GM10248 (cell line): ENCODE data around the gene USP8.

ENCODE experiments used
- CTCF ChIA-PET: fragments of 300-600 bp; sonication (Branson Sonifier 250); formaldehyde crosslinking; extraction: SDS; loops from one replicate; lab custom pipeline; 2021; ENCODE audit warnings: antibody characterized with exemption; lab: Yijun Ruan, JAX
- POLR2A ChIA-PET: fragments of 350-650 bp; sonication (Branson Sonifier 250); formaldehyde crosslinking; extraction: SDS; loops from one replicate; lab custom pipeline; 2020; ENCODE audit warnings: antibody characterized with exemption; lab: Yijun Ruan, JAX
- DNase-seq: peaks from one replicate; pipeline ENCODE4 v3.0.0; 2012; ENCODE audit errors: extremely low spot score
- TF ChIP-seq, protein P1 (sequence below): IDR thresholded peaks from 2 replicates; pipeline ENCODE4 v1.5.1; 2012; ENCODE audit warnings: mild to moderate bottlenecking, low read depth; ENCODE audit errors: extremely low read depth, missing control alignments, control extremely low read depth

The USP8 gene

DNA sequence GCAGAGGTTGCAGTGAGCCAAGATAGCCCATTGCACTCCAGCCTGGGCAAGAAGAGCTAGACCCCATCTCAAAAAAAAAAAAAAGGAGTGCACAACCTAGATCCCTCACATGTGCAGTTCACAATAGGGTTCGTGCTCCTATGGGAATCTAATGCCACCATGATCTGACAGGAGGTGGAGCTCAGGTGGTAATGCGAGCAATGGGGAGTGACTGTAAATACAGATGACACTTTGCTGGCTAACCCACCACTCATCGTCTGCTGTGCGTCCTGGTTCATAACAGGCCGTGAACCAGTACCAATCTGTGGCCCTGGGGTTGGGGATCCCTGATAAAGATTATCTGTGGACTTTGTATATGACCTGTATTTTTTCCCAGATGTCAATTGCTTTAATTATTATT lies 16.7 kb downstream of the USP8 start:
- POLR2A ChIA-PET: no interaction called here
- CTCF ChIA-PET: interaction anchor here (1.2 kb wide), 2 partner anchors 11 to 16 kb away, joined by 3 read pairs; no protein-coding TSS in a partner anchor

DNA sequence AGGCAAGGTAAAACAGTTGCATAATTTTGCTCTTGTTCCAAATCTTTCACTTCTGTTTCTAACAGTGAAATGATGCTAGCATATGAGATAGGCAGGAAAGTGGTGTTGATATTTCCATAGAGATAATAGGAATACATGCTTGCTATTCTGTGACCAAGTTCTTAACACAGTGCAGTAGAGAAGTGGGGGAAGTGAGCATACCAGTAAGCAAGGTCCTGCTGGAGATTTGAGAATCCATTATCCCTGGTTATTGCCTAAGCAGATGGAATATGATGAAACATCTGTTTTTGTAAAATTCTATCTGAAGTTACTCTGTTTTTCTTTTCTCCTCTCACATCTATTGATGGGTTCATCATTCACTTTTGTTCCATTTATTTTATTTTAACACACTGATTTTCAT lies 28.7 kb downstream of the USP8 start:
- ChIA-PET POLR2A (no interaction called here), CTCF (interaction anchor here (1.3 kb wide), 1 partner anchor 12 kb away, joined by 3 read pairs; no protein-coding TSS in a partner anchor)
- TF ChIP-seq, protein P1, sequence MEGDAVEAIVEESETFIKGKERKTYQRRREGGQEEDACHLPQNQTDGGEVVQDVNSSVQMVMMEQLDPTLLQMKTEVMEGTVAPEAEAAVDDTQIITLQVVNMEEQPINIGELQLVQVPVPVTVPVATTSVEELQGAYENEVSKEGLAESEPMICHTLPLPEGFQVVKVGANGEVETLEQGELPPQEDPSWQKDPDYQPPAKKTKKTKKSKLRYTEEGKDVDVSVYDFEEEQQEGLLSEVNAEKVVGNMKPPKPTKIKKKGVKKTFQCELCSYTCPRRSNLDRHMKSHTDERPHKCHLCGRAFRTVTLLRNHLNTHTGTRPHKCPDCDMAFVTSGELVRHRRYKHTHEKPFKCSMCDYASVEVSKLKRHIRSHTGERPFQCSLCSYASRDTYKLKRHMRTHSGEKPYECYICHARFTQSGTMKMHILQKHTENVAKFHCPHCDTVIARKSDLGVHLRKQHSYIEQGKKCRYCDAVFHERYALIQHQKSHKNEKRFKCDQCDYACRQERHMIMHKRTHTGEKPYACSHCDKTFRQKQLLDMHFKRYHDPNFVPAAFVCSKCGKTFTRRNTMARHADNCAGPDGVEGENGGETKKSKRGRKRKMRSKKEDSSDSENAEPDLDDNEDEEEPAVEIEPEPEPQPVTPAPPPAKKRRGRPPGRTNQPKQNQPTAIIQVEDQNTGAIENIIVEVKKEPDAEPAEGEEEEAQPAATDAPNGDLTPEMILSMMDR: no peak
- DNase-seq: no peak

More for the DNA sequence above, 16.7 kb downstream of the USP8 start:
- DNase-seq: no peak
- TF ChIP-seq, protein P1: no peak

DNA sequence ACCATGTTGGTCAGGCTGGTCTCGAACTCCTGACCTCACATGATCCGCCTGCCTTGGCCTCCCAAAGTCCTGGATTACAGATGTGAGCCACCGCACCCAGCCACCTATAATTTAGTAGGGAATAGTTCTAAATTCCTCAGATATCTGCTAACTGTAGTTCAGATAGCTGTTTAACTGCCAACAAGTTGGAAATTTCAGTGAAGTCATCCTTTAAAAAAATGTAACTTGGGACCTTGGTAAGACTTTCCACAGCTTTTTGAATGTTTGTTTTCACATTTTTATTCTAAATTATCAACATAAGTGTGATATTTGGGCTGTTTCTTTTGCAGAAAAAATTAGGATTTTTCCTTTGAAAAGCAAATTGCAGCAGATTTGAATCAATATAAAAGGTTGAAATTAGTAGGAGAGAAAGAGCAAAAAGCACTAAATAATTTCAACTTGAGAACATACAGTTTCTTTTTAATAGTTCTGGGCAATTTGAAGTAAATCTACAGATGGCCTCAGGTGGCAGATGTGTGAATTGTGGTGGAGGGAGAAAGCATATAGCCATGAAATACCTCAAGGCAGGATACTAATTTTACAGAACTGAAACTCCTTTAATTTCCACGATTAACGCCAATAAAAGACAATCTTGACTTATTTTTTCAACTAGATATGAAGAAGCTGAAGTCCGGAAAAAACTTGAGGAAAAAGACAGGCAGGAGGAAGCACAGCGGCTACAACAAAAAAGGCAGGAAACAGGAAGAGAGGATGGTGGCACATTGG lies 34.3 kb downstream of the USP8 start:
- CTCF ChIA-PET: interaction anchor here (1.4 kb wide), 1 partner anchor 18 kb away, joined by 4 read pairs; no protein-coding TSS in a partner anchor
- TF ChIP-seq, protein P1: no peak
- POLR2A ChIA-PET: no interaction called here
- DNase-seq: no peak

DNA sequence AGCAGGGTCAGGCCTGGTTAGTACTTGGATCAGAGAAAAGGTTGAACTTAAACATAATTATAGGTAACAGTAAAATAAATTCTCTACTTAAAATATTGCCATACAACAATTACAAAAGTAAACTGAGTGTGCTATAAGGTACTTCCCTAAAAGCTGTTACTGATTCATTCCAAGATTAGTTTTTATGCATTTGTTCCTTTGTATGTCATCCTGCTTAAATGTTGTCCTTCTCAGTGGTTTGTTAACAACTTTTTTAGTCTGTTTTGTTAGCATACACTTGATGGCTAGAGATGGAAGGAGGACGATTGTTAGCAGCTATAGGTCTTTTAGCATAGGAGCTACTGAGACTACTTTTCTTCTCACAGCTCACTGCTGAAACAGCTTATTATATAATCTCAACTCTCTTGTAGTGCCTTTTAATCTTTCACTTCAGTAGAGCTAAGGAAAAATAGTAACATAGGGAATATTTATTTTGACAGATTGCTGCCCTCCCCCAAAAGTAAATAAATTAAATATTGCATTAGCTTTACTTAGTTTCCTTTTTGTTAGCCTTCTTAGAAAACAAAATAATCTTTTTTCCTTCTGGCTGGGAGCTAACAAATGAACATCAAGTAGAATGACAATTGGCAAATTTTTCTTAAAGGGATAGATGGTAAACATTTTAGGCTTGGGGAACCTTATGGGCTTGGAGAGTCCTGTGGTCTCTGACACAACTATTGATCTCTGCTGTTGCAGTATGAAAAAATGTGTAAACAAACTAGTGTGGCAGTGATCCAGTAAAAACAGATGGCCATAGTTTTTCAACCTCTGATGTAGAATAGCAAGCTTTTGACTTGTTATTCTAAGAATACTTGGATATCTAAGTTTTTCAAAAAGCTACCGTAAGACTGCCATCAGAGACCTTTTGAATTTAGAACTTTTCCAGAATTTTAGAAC lies 39.5 kb downstream of the USP8 start:
- POLR2A ChIA-PET: no interaction called here
- TF ChIP-seq, protein P1: no peak
- CTCF ChIA-PET: interaction anchor here (1.0 to 1.5 kb wide), 4 partner anchors 9 to 423 kb away, joined by 3 to 5 read pairs (median 4); no protein-coding TSS in a partner anchor
- no peak for DNase-seq

DNA sequence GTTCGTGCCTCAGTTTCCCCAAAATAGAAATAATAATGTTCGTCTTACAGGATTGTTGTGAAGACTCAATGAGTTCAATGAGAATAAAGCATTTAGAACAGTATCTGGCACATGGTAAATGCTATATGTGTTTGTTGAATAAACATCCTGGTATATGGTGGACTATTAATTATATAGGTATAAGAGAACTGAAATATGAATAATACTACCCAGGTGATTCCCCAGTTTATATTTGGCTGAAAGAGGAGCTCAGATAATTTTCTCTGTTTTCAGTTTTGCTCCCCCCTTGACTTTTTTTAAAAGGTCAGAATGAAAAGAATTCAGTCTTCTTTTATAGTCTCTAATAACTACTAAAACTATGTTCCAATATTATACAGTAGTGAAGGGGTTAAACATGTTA lies 46.9 kb downstream of the USP8 start:
- TF ChIP-seq, protein P1: no peak
- ChIA-PET POLR2A (interaction anchor here (0.7 kb wide), 1 partner anchor 117 kb away, joined by 3 read pairs; no protein-coding TSS in a partner anchor), CTCF (interaction anchor here (0.5 kb wide), 1 partner anchor 82 kb away, joined by 3 read pairs; no protein-coding TSS in a partner anchor)
- DNase-seq: no peak

- DNase-seq: no peak
- ChIA-PET CTCF (interaction anchor here (1.5 kb wide), 1 partner anchor 17 kb away, joined by 4 read pairs; no protein-coding TSS in a partner anchor), POLR2A (no interaction called here)
- TF ChIP-seq, protein P1: no peak
Observed at GRCh38 chr15:50476143-50476542, 51.9 kb downstream of the USP8 start.
